Measurements from ENCODE around the gene SCAF8. TPM values are rescaled to one million over a fixed set of nuclear protein-coding genes. Genes with fewer than 3 reads are reported as not detected.

Gene SCAF8
- total and polyA plus RNA-seq, 9 of the 15 experiments (the other 6 are each of a cell fraction or from before 2014, with no cell fraction given), result 10.5 to 46.6 (median 23.2) TPM

- TF ChIP-seq, protein P1, sequence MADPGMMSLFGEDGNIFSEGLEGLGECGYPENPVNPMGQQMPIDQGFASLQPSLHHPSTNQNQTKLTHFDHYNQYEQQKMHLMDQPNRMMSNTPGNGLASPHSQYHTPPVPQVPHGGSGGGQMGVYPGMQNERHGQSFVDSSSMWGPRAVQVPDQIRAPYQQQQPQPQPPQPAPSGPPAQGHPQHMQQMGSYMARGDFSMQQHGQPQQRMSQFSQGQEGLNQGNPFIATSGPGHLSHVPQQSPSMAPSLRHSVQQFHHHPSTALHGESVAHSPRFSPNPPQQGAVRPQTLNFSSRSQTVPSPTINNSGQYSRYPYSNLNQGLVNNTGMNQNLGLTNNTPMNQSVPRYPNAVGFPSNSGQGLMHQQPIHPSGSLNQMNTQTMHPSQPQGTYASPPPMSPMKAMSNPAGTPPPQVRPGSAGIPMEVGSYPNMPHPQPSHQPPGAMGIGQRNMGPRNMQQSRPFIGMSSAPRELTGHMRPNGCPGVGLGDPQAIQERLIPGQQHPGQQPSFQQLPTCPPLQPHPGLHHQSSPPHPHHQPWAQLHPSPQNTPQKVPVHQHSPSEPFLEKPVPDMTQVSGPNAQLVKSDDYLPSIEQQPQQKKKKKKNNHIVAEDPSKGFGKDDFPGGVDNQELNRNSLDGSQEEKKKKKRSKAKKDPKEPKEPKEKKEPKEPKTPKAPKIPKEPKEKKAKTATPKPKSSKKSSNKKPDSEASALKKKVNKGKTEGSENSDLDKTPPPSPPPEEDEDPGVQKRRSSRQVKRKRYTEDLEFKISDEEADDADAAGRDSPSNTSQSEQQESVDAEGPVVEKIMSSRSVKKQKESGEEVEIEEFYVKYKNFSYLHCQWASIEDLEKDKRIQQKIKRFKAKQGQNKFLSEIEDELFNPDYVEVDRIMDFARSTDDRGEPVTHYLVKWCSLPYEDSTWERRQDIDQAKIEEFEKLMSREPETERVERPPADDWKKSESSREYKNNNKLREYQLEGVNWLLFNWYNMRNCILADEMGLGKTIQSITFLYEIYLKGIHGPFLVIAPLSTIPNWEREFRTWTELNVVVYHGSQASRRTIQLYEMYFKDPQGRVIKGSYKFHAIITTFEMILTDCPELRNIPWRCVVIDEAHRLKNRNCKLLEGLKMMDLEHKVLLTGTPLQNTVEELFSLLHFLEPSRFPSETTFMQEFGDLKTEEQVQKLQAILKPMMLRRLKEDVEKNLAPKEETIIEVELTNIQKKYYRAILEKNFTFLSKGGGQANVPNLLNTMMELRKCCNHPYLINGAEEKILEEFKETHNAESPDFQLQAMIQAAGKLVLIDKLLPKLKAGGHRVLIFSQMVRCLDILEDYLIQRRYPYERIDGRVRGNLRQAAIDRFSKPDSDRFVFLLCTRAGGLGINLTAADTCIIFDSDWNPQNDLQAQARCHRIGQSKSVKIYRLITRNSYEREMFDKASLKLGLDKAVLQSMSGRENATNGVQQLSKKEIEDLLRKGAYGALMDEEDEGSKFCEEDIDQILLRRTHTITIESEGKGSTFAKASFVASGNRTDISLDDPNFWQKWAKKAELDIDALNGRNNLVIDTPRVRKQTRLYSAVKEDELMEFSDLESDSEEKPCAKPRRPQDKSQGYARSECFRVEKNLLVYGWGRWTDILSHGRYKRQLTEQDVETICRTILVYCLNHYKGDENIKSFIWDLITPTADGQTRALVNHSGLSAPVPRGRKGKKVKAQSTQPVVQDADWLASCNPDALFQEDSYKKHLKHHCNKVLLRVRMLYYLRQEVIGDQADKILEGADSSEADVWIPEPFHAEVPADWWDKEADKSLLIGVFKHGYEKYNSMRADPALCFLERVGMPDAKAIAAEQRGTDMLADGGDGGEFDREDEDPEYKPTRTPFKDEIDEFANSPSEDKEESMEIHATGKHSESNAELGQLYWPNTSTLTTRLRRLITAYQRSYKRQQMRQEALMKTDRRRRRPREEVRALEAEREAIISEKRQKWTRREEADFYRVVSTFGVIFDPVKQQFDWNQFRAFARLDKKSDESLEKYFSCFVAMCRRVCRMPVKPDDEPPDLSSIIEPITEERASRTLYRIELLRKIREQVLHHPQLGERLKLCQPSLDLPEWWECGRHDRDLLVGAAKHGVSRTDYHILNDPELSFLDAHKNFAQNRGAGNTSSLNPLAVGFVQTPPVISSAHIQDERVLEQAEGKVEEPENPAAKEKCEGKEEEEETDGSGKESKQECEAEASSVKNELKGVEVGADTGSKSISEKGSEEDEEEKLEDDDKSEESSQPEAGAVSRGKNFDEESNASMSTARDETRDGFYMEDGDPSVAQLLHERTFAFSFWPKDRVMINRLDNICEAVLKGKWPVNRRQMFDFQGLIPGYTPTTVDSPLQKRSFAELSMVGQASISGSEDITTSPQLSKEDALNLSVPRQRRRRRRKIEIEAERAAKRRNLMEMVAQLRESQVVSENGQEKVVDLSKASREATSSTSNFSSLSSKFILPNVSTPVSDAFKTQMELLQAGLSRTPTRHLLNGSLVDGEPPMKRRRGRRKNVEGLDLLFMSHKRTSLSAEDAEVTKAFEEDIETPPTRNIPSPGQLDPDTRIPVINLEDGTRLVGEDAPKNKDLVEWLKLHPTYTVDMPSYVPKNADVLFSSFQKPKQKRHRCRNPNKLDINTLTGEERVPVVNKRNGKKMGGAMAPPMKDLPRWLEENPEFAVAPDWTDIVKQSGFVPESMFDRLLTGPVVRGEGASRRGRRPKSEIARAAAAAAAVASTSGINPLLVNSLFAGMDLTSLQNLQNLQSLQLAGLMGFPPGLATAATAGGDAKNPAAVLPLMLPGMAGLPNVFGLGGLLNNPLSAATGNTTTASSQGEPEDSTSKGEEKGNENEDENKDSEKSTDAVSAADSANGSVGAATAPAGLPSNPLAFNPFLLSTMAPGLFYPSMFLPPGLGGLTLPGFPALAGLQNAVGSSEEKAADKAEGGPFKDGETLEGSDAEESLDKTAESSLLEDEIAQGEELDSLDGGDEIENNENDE (IDR thresholded peaks at IDR 0.05; ENCODE audit: low read depth, low read length), result no peak
Observed at GRCh38 chr6:154847318-154847717, 114.1 kb downstream of the SCAF8 start (continued).

Data from K562 (cell line).